GM12878 (cell line): ENCODE data around the gene TMEM132D. TPM values are rescaled to one million over a fixed set of nuclear protein-coding genes. Genes with fewer than 3 reads are reported as not detected.

Experiments used
- ATAC-seq: fragments of 200-7000 bp; cut with Tn5 transposase; 3 replicates; pipeline ENCODE4 v1.9.1; 2020; ENCODE audit warnings: mild to moderate bottlenecking, moderate library complexity
- BruUV-seq: library from RNA; stranded (reverse); fragments of 400-500 nt; replicated peaks from 2 replicates; lab custom pipeline; 2021; lab: Mats Ljungman, UMichigan
- CTCF ChIA-PET: fragments of 300-600 bp; sonication (Branson Sonifier 250); formaldehyde crosslinking; extraction: SDS; loops from one replicate; lab custom pipeline; 2021; ENCODE audit warnings: inconsistent platforms; lab: Yijun Ruan, JAX
- POLR2A ChIA-PET: fragments of 350-600 bp; formaldehyde crosslinking; extraction: SDS; loops from one replicate; lab custom pipeline; 2021; ENCODE audit warnings: inconsistent platforms; lab: Charles Lee
- RAD21 ChIA-PET: fragments of 300-600 bp; sonication (Branson Sonifier 250); formaldehyde crosslinking; loops from one replicate; lab custom pipeline; 2023; ENCODE audit warnings: antibody characterized with exemption; ENCODE audit not compliant: unreplicated experiment; lab: Charles Lee
- SMC1A ChIA-PET: fragments of 300-600 bp; sonication (Branson Sonifier 250); formaldehyde crosslinking; loops from one replicate; lab custom pipeline; 2023; ENCODE audit not compliant: unreplicated experiment, uncharacterized antibody; lab: Charles Lee
- DNase-seq: peaks from one replicate; pipeline ENCODE4 v3.0.0-alpha.2; 2011; ENCODE audit warnings: low read depth, low spot score
- FAIRE-seq: peaks from 3 replicates; lab custom pipeline; 2011; peaks lifted over from hg19 to GRCh38; lab: Jason Lieb, UNC
- H2AFZ ChIP-seq: 2 replicates; pipeline ENCODE4 v1.6.0; 2011; ENCODE audit warnings: low read depth, low read length, control low read depth; ENCODE audit not compliant: control insufficient read depth
- H3K27ac ChIP-seq: 2 replicates; pipeline ENCODE4 v1.5.1; 2011; ENCODE audit warnings: control low read depth; ENCODE audit not compliant: control insufficient read depth, insufficient read depth
- H3K27me3 ChIP-seq, 2 experiments: replicated peaks in 1 of 2; 2 replicates each; pipeline versions ENCODE4 v1.6.0 to v1.6.1; 2011; ENCODE audit warnings: low read length in 1 of 2; ENCODE audit not compliant: control insufficient read depth in 2 of 2, insufficient read depth in 2 of 2
- H3K36me3 ChIP-seq, 2 experiments: 2 replicates each; pipeline ENCODE4 v1.5.1; 2011; ENCODE audit warnings: low read length in 1 of 2; ENCODE audit not compliant: control insufficient read depth in 2 of 2, insufficient read depth in 2 of 2
- H3K4me1 ChIP-seq: 2 replicates; pipeline ENCODE4 v1.6.1; 2011; ENCODE audit warnings: mild to moderate bottlenecking, low read length, moderate library complexity, mixed read lengths; ENCODE audit not compliant: control insufficient read depth, insufficient read depth
- H3K4me2 ChIP-seq: 2 replicates; pipeline ENCODE4 v1.6.0; 2011; ENCODE audit warnings: control low read depth; ENCODE audit not compliant: control insufficient read depth, insufficient read depth
- H3K4me3 ChIP-seq: fragments of 200-600 bp; sonication (generic); 2 replicates; pipeline ENCODE4 v1.5.1; 2016
- H3K79me2 ChIP-seq: 2 replicates; pipeline ENCODE4 v1.6.0; 2011; ENCODE audit warnings: low read length; ENCODE audit not compliant: control insufficient read depth, insufficient read depth
- H3K9ac ChIP-seq: 2 replicates; pipeline ENCODE4 v1.8.0; 2011; ENCODE audit warnings: low read length, control low read depth, mixed read lengths; ENCODE audit not compliant: control insufficient read depth, insufficient read depth
- H3K9me3 ChIP-seq: replicated peaks from 3 replicates; pipeline ENCODE4 v1.5.1; 2011; ENCODE audit warnings: mild to moderate bottlenecking, low read length; ENCODE audit not compliant: control insufficient read depth, insufficient read depth
- H4K20me1 ChIP-seq: 2 replicates; pipeline ENCODE4 v1.6.0; 2011; ENCODE audit not compliant: control insufficient read depth, insufficient read depth
- E4F1 ChIP-seq: fragments of 450-650 bp; IDR thresholded peaks from 2 replicates; pipeline ENCODE4 v1.6.1; 2018; ENCODE audit warnings: borderline replicate concordance, mild to moderate bottlenecking; ENCODE audit not compliant: partially characterized antibody
- HDAC2 ChIP-seq: fragments of 200-600 bp; sonication (generic); IDR thresholded peaks from 2 replicates; pipeline ENCODE4 v1.6.1; 2017
- IKZF1 ChIP-seq: fragments of 450-650 bp; conservative IDR thresholded peaks from 2 replicates; pipeline ENCODE4 v1.6.1; 2017; ENCODE audit warnings: antibody characterized with exemption, mild to moderate bottlenecking
- NR2F1 ChIP-seq: fragments of 450-650 bp; conservative IDR thresholded peaks from 2 replicates; pipeline ENCODE4 v1.6.1; 2017; ENCODE audit warnings: mild to moderate bottlenecking
- TCF3 ChIP-seq: IDR thresholded peaks from 2 replicates; pipeline ENCODE4 v1.6.1; 2012; ENCODE audit warnings: low read depth, mild to moderate bottlenecking, low read length, borderline replicate concordance; ENCODE audit not compliant: insufficient read depth
- WRNIP1 ChIP-seq: IDR thresholded peaks from 2 replicates; pipeline ENCODE4 v1.6.1; 2011; ENCODE audit warnings: low read depth, low read length, improper control_type of control experiment, borderline replicate concordance
- ZNF384 ChIP-seq: IDR thresholded peaks from 2 replicates; pipeline ENCODE4 v1.6.1; 2012; ENCODE audit warnings: low read depth, mild to moderate bottlenecking, low read length, improper control_type of control experiment, borderline replicate concordance
- in situ Hi-C: fragments of 300-500 bp; cut with MboI; formaldehyde crosslinking; loops from 9 replicates; pipeline ENCODE4 v1.14.3; 2018; ENCODE audit warnings: mixed read lengths
- intact Hi-C: fragments of 100-400 bp; cut with micrococcal nuclease; formaldehyde crosslinking; loops from one replicate; pipeline ENCODE4 v1.14.2; 2022; ENCODE audit not compliant: unreplicated experiment
- polyA plus RNA-seq, 11 experiments: library from polyadenylated mRNA; depleted of rRNA in 4 of 11; unstranded in 6 of 11; stranded (reverse) in 5 of 11; fragments of >200 nt; fragmentation: Nextera tagmentation in 4 of 11; fragmentation: Illumina TruSeq in 1 of 11; extraction: Ambion mirVana in 4 of 11; extraction: Trizol in 1 of 11; gene quantifications; 1 replicate in 1 of 11; 2 replicates in 10 of 11; pipeline versions ENCODE4 v1.2.1 to v1.2.3, GENCODE V29; 2011 to 2016; ENCODE audit warnings: inconsistent platforms in 2 of 11, missing spikeins in 2 of 11, low read depth in 1 of 11
- total RNA-seq, 4 experiments: library from RNA; depleted of rRNA in 3 of 4; stranded (reverse); fragments of >200 nt in 3 of 4; fragmentation: Illumina TruSeq in 1 of 4; extraction: Trizol in 1 of 4; gene quantifications; 2 replicates each; pipeline versions ENCODE4 v1.2.1 to v1.2.3, GENCODE V29; 2013 to 2021

The TMEM132D gene
- total and polyA plus RNA-seq, 10 of the 15 experiments (the other 5 are each of a cell fraction or from before 2014, with no cell fraction given): under 0.01 to 0.12 (median 0.02) TPM; not detected in 3

DNA sequence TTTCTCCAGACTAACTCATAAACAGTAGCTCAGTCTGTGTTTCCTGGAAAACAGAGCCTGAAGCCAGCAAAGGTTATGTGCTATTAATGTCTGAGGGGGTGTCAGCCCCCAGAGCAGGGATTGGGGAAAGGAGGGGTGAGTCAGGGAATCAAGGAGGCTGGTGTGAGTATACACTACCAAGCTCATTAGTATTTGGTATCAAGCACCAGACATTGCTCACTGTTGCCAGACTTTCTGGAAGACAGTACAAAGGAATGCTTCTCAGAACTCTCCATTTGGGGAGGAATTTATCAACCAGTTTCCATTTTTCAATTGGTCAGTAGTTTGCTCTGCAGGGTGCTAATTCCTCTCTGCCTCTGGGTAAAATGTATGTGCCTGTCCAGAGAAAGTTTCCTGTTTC, 607.2 kb downstream of the TMEM132D start:
- Histone ChIP-seq H3K27me3 (no peaks in the 10 kb centered on the region), H3K79me2 (no peaks in the 10 kb centered on the region), H4K20me1 (no peaks in the 10 kb centered on the region), H3K36me3 (no peaks in the 10 kb centered on the region), H3K27ac (no peak overlapping the region), H3K4me3 (no peak overlapping the region), H3K4me1 (no peaks in the 10 kb centered on the region), H3K4me2 (no peak overlapping the region), H3K9me3 (no peaks in the 10 kb centered on the region), H3K9ac (no peak overlapping the region), H2AFZ (no peak overlapping the region)
- ChIA-PET RAD21 (no interaction called here), POLR2A (no interaction called here), SMC1A (no interaction called here), CTCF (no interaction called here)
- TF ChIP-seq HDAC2: no peak
- no peak for TF ChIP-seq WRNIP1
- TF ChIP-seq E4F1: no peak
- no peak for TF ChIP-seq NR2F1
- no peak for TF ChIP-seq IKZF1
- no peak for TF ChIP-seq ZNF384
- no peak for TF ChIP-seq TCF3
- BruUV-seq: no TSS peak
- no peak for DNase-seq
- no peak for FAIRE-seq
- intact Hi-C loops: no loop called here
- in situ Hi-C loops: no loop called here
- no peak for ATAC-seq
